HG03045 (cell line): ENCODE measurements around the gene AMH.

Experiments used
- ATAC-seq: cut with Tn5 transposase; IDR thresholded peaks from one replicate; pipeline ENCODE4 v1.9.1; 2021; ENCODE audit warnings: mild to moderate bottlenecking, moderate library complexity; ENCODE audit not compliant: unreplicated experiment

Gene AMH

DNA sequence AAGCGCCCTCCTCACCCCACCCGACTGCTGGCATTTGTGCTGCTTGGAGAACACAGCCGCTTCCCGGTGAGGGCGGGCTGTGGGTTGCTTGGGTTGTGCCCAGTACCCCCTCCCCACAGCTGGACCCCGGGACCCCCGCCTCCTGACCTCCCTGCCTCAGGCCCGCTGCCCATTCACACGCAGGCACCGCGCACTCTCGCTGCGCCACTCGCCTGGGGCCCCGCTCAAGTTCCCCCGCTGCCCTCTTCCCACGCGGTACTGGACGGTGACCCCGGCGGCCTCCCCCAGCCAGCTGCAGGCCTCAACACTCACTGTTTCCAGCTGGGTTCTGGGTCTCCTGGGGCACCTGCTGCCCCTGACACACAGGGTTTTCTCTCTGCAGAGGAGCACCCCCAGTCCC lies 29.4 kb upstream of the AMH start:
- ATAC-seq: no peak

DNA sequence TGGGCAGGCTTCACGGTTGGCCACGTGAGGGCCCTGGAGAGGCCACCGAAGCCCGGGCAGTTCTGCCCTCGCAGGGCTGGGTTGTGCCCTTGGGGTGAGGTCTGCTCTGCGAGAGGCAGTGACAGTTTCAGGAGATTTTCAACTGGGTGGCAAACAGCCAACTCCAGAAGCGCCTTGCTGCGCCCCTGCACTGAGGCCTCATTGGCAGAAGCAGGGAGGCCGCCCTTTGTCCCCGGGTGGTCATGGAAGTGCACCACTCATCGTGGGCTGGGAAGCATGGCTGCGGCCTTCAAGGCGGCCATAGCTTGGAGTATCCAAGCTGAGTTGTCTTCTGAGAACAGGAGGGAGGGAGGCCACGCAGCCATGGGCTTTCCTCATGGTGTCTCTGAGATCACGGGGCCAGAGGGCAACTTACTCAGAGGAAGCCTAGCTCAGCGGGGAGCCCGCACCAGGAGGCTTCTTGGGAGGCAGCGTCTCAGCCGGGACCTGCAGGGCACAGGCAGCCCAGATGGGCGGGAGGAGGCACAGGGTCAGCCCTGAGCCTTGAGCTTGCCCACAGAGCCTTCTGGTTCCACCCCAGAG lies 27.8 kb upstream of the AMH start:
- no peak for ATAC-seq

DNA sequence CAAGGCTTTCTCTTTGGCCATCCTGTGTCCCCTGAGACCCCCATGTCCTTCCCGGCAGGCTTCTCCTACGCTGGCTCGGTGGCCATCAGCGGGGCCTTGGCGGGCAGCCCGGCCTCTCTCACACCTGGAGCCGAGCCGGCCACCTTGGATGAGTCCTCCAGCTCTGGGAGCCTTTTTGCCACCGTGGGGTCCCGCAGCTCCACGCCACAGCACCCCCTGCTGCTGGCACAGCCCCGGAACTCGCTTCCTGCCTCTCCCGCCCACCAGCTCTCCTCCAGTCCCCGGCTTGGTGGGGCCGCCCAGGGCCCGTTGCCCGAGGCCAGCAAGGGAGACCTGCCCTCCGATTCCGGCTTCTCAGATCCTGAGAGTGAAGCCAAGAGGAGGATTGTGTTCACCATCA lies 27.2 kb upstream of the AMH start:
- ATAC-seq: no peak

DNA sequence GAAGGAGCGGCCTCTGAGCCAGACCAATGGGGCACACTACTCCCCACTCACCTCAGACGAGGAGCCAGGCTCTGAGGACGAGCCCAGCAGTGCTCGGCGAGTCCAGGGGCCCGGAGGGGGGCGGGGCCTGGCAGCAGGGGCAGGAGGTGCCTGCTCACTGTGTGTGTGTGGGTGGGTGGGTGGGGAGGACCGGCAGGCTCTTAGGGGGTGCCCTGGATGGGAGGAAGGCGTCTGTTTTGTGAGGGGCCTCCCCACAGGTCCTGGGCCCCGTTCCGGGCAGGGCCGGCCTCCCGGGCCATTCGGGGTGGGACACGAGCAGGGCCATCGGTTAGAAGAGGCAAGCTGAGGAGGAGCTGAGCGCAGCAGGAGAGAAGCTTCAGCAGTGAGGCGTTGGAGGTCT lies 25.7 kb upstream of the AMH start:
- no peak for ATAC-seq

DNA sequence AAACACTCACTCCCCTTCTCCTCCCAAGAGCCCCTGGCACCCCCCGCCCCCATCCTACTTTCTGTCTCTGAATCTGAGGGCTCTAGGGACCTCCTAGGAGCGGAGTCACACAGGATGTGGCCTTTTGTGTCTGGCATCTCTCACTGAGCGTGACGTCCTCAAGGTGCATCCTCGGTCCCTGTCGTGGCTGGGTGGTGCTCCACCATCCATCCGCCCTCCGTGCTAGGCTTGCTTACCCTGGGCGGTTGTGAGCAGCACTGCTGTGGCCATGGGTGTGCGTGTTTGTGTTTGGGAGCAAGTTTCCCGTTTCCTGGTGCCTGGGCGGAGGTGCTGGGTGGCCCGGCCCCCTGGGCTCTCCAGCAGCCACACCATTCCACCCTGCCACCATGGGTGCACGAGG lies 25.2 kb upstream of the AMH start:
- no peak for ATAC-seq

DNA sequence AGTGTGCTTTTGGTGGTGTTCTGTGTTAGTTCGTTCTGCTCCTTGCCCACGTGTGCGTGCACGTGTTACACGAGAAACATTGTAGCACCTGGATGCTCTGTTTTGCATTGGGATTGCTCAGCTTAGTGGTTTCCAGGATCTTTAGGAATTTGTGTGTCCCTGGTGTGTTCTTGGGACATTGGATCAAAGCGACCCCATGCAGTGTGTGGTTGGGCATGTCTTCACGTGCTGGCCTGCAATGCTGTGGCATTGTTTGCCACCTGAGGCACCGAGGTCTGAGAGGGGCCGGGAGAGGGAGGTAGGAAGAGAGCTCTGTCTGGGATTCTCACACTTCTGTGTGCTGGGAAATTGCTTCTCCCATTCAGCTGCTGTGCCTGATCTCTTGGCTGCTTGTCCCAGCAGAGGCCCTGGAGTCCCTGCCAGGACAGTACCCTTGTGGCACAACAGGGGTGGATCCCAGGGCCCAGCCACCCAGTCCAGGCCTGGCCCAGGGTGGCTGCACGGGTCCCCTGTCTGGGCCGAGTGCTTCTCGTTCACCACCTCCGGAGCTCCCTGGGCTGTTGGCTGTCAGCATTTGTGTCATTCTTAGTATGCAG lies 24.3 kb upstream of the AMH start:
- no peak for ATAC-seq

DNA sequence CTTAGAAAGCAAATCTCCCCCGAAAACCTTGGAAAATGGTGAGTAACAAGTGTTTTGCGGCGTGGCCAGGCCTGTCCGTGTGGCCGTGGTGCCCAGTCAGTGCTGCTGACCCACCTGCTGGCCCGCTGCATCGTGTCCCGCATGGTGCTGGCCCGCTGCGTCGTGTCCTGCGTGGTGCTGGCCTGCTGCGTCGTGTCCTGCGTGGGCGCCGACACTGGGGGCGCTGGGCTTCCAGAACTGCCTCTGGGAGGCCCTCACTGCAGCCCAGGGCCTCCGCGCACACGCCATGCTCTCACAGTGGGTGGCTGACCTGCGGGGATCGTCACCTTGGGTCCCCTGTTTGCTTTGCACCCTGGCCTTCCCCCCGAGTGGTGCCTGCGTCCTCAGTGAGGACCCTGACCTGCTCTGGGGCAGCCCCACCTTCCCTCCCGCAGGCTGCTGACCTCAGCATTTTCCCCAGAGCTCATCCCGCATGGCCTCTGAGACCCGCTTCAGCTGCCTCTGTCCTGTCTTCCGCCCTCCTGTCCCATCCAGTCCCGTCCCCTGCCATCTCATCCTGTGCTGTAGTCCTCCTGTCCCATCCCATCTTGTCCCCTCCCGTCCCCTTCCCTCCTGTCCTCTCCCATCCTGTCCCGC lies 23.6 kb upstream of the AMH start:
- ATAC-seq: no peak

DNA sequence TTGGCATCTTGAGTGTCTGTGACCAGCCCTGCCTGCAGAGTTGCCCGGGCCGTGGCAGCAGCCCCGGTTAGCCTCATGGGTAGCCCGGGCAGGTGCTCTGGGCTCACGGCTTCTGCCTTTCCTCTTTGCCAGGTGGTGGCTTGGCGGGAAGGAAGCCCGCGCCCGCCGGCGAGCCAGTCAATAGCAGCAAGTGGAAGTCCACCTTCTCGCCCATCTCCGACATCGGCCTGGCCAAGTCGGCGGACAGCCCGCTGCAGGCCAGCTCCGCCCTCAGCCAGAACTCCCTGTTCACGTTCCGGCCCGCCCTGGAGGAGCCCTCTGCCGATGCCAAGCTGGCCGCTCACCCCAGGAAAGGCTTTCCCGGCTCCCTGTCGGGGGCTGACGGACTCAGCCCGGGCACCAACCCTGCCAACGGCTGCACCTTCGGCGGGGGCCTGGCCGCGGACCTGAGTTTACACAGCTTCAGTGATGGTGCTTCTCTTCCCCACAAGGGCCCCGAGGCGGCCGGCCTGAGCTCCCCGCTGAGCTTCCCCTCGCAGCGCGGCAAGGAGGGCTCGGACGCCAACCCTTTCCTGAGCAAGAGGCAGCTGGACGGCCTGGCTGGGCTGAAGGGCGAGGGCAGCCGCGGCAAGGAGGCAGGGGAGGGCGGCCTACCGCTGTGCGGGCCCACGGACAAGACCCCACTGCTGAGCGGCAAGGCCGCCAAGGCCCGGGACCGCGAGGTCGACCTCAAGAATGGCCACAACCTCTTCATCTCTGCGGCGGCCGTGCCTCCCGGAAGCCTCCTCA lies 22.9 kb upstream of the AMH start:
- no peak for ATAC-seq

DNA sequence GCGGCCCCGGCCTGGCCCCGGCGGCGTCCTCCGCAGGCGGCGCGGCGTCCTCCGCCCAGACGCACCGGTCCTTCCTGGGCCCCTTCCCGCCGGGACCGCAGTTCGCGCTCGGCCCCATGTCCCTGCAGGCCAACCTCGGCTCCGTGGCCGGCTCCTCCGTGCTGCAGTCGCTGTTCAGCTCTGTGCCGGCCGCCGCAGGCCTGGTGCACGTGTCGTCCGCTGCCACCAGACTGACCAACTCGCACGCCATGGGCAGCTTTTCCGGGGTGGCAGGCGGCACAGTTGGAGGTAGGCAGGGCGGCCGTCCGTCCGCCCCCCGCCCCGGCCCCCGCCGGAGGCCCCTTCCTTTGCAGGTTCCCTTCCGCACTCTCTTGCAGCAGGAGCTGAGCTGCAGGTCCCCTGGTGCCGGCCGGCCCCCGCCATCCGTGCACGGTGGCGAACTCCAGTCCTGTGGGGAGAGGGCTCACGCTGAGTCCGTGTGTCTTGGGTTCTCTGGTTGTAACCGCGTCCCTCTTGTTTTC lies 22.2 kb upstream of the AMH start:
- ATAC-seq: no peak

DNA sequence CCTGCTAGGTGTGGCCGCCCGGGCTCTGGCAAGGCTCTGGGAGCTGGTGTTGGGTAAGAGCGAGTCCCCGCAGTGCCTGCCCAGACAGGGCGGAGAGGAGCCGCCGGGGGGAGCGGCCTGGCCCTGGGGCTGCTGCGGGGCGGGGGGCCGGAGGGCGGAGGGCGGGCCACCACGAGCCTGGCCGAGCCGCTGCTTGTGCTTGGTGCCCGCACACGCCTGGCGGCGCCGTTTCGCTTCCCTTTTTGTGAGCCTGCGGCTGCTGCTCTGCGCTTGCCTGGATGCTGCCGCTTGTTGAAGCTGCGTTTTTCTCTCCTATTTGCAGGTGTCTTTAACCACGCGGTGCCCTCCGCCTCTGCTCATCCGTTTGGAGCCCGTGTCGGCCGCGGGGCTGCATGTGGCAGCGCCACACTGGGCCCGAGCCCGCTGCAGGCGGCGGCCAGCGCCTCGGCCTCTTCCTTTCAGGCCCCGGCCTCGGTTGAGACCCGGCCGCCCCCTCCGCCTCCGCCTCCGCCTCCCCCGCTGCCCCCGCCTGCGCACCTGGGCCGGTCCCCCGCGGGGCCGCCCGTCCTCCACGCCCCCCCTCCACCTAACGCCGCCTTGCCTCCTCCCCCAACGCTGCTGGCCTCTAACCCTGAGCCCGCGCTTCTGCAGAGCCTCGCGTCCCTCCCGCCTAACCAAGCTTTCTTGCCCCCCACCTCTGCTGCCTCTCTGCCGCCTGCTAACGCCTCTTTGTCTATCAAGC lies 21.5 kb upstream of the AMH start:
- ATAC-seq: no peak

DNA sequence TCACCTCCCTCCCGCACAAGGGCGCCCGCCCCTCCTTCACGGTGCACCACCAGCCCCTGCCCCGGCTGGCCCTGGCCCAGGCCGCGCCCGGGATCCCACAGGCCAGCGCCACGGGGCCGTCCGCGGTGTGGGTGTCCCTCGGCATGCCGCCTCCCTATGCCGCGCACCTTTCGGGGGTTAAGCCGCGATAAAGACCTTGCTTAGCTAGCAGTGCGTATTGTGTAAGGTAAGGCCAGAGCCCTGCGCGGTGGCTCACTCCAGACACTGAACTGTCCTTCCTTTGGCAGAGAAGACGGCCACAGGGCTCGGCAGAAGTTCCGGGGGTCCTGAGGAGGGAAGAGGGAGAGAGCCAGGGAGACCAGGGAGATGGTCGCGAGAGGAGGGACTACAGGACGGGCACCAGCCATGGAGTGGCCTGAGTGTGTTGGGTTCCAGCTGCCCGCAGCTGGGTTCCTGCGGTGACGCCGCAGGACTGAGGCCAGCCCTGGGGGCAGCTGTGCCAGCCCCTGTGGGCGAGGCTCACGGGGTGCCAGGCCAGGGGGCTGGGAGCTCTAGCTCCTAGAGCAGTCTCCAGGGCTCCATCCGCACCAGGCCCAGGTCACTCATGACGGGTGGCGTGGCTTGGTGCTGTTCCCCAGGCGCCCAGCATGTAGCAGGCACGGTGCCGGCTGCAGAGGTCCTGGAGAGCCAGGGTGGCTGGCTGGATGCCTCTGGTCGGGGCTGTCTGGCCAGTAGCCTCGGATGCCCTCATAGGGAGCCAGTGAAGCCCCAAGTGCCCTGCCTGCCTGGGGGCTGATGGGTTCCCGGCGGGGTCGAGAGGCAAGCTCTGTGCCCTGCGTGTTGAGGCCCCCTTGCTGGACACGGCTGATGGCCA lies 20.7 kb upstream of the AMH start:
- ATAC-seq: no peak

DNA sequence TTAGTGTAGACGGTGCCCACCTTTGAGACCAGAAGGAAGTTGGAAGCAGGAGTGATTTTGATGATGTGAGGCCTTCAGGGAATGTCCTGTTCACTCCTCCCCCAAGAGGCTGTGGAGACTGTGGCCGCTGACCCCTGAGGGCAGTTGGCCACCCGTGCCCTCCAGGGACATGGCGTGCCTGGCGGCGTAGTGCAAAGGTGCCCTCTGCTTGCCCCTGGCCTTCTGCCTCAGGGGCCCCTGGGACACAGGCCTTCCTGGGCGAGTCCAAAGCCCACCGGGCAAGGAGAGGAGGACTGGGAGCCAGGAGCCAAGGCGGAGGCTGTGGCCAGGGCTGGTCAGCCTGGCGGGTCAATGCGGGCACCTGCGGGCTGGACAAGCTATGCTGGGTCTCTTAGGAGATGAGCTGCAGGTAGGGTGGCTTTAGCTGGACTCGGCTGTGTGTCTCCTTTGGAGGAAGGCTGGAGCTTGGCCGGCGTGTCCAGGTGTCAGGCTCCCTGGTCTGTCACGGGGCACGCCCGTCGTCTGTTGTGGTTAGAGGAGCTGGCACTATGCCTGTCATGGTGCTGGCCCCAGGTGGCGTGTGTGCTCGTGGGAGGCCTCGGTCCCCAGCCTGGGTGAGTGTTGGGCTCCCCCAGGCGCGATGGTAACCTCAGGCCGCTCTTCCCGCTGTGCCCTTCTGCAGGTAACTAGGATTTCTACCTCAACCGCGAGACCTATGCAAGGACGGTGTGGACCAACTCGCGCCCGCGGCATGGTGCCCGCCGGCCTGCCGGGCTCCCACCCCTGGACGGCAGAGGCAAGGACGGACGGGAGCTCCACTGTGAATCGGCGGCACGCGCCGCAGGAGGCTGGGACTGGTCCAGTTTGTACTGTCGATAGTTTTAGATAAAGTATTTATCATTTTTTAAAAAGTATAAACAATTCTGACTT lies 19.8 kb upstream of the AMH start:
- ATAC-seq: no peak

DNA sequence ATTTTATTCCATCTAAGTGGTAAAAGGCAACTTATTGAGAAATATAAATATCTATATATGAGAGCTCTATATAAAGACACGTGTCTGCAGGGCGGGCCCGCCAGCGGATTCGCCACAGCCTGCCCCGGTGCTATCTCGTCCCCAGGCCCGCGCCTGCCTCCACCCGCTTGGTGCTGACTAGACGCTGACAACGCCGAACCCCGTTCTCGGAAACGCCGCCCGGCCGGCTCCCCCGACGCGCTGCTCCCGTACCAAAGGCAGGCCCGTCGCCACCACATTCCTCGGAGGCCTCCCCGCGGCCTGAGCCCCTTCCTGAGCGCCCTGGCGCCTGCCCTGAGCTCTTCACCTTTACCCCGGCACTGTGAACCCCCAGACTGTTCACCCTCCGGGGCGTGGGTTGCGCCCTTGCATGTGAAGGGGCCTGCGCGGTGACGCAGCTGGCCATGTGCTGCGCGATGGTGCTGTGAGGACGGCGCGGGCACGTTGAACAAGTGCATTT lies 19.0 kb upstream of the AMH start:
- no peak for ATAC-seq

DNA sequence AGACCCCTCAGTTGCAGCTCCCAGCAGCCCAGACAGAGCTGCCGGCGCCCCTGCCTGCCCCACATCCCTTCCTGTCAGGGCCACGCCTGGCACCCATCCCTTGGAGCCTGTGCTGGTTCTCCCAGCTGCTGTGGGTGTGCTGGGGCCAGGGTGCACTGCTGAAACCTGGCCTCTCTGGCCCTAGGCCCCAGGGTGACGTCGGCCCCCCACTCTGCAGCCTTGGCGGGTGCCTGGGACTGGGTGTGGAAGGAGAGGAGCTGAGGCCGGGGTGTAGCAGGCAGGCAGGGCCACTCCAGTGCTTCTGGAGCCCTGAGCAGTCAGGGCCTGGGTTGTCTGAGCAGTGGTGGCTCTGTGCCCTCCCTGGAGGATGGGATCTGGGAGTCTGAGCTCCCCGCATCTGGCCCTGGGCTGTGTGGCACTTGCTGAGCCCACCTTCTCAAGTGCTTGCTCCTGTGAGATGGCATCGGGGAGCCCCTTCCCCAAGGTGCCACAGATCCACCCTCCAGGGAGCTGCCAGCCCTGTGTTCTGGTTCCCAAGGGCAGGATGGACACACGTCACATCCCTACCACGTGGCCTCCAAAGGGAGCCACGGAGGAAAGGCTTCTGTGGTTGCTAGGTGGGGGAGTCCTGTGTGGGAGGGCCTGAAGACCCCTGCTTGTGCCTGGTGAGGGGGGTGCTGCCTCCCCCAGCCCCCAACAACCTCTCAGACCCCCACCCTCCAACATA lies 18.2 kb upstream of the AMH start:
- no peak for ATAC-seq

DNA sequence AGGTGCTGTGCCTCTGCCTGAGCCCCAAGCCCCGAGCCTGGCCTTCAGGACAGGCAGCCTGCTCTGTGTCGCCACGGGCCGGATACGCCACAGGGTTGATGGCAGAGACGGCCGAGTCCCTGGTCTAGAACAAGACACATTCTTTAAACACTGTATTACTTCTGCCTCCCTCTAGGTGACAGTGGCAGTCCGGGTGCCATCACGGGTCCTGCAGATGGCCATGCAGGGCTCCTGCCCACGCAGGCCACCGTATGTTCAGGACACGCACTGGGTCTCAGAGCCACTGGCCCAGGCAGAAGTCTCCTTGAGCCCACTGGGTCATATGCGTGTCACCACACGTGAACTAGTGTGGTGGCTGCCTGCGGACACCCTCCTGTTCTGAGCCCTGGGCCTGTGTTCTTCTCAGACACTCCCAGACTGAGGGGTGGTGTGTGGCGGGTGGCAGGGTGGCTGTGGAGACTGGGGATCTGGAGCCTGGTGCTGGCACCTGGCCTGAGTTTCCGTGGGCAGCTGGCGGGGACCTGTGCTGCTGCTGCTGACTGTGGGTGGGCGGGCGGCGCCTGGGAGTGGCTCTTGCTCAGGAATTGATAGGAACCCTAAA lies 17.4 kb upstream of the AMH start:
- ATAC-seq: no peak

DNA sequence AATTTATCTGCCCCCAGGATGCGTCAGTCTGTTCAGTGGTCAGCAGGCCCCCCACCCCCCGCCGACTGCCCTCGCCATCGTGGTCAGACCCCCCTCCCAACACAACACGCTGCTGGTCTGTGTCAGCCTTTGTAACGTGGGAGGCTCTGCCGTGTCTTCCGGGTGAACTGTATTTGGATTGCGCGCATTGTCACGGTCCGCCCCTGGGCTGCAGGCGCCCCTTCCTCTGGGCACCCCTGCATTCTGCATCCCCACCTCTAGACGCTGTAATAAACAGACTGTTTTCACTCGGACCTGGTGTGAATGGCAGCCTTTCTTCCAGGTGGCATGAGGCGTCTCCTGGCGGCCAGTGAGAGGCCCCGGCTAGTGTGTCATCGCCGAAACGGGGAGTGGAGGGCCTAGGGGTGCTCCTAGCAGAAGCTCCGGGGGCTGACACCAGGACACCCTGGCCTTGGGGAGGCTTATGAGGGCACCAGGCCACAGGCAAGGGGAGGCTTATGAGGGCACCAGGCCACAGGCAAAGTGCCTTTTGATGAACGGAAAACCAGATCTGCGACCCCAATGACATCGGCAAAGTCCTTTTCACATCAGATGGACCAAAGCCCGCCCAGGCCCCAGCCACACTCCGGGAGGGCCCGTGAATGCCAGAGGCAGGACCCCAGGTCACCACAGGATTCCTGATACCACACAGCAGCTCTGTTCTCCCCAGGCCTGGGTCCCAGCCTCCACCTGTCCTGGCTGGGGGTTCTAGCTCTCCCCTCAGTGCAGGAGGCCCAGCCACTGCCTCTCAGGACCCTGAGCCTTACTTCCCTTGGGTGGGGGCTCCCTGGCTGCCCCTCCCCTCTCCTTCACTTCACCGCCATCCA lies 16.6 kb upstream of the AMH start:
- no peak for ATAC-seq
